Measurements from ENCODE around the gene CSH2. TPM values are rescaled to one million over a fixed set of nuclear protein-coding genes. Genes with fewer than 3 reads are reported as not detected.
A peak's percentile ranks its signal among the peaks of the same experiment; 100 is the strongest.

The CSH2 gene
- total and polyA plus RNA-seq, 9 of the 15 experiments (the other 6 are each of a cell fraction or from before 2014, with no cell fraction given) = not detected

GRCh38 chr17:63848834-63849689, 24.4 kb downstream of the CSH2 start (continued):
- TF ChIP-seq ZNF740 (CRISPR knock-in tag; IDR thresholded peaks at IDR 0.05) = no peak
- TF ChIP-seq ZNF740 (tag; IDR thresholded peaks at IDR 0.05) = peak in 1 of 2 experiments; percentile 28; a peak in 1 of 4 replicates
- TF ChIP-seq USF2 (CRISPR knock-in tag; IDR thresholded peaks at IDR 0.05) = peak; percentile 97
- no peak for TF ChIP-seq KAT2B (IDR thresholded peaks at IDR 0.05; ENCODE audit: low read depth, low read length)
- peak in 1 of 2 experiments; percentile 88; a peak in 3 of 4 replicates for TF ChIP-seq MAZ (CRISPR knock-in tag; conservative IDR thresholded peaks at IDR 0.05 in 1 of 2, IDR thresholded peaks at IDR 0.05 in 1 of 2)
- TF ChIP-seq HDAC6 (IDR thresholded peaks at IDR 0.05; ENCODE audit: low read depth, low read length) = no peak
- TF ChIP-seq ZKSCAN8 (CRISPR knock-in tag; IDR thresholded peaks at IDR 0.05) = no peak; the same call in 1 of the 2 replicates
- TF ChIP-seq RBM14 (IDR thresholded peaks at IDR 0.05; ENCODE audit: borderline replicate concordance, insufficient read depth, low read depth, low read length) = no peak
- TF ChIP-seq NR2C1 (IDR thresholded peaks at IDR 0.05) = peak; percentile 54; the same call in 1 of the 2 replicates
- peak; percentile 60 for TF ChIP-seq NR2C1 (tag; IDR thresholded peaks at IDR 0.05)
- TF ChIP-seq TAF15 (IDR thresholded peaks at IDR 0.05; ENCODE audit: low read depth, low read length) = no peak
- TF ChIP-seq CGGBP1 (CRISPR knock-in tag; IDR thresholded peaks at IDR 0.05) = no peak
- TF ChIP-seq TCFL5 (CRISPR knock-in tag; conservative IDR thresholded peaks at IDR 0.05) = no peak
- TF ChIP-seq ZNF280A (IDR thresholded peaks at IDR 0.05; ENCODE audit: low read depth, partially characterized antibody) = no peak
- no peak for TF ChIP-seq ZNF184 (CRISPR knock-in tag; IDR thresholded peaks at IDR 0.05)
- peak; percentile 75; the same call in 1 of the 2 replicates for TF ChIP-seq ZNF165 (CRISPR knock-in tag; IDR thresholded peaks at IDR 0.05; ENCODE audit: borderline replicate concordance)
- no peak for TF ChIP-seq MEIS2 (IDR thresholded peaks at IDR 0.05; ENCODE audit: partially characterized antibody)
- TF ChIP-seq PTRF (tag; IDR thresholded peaks at IDR 0.05) = no peak
- peak; percentile 67; the same call in 1 of the 2 replicates for TF ChIP-seq ZNF75A (CRISPR knock-in tag; IDR thresholded peaks at IDR 0.05)
- TF ChIP-seq IRF9 (tag; IDR thresholded peaks at IDR 0.05) = 0 out of 2 replicates have a peak, but pooled peaks have one; percentile 26
- TF ChIP-seq NR1H2 (CRISPR knock-in tag; IDR thresholded peaks at IDR 0.05) = no peak
- TF ChIP-seq CHD2 (IDR thresholded peaks at IDR 0.05; ENCODE audit: low read depth, low read length) = peak; percentile 87
- TF ChIP-seq PTTG1 (tag; IDR thresholded peaks at IDR 0.05; ENCODE audit: low read depth) = no peak
- TF ChIP-seq ZNF384 (IDR thresholded peaks at IDR 0.05; ENCODE audit: low read depth, low read length) = no peak

Measured in K562 (cell line).